ENCODE data around the gene PON3. TPM values are rescaled to one million over a fixed set of nuclear protein-coding genes. Genes with fewer than 3 reads are reported as not detected.

PON3 gene
- total RNA-seq, 2 donors from 2014 or later: 3.0 to 3.5 TPM

Other genes with a start within 250 kb of the PON3 start
- gene PON1, start 71.8 kb downstream of the PON3 start, total RNA-seq: not detected
- 10 to 100 TPM; 89.8 to 99.4 TPM for gene PON2, start 38.7 kb upstream of the PON3 start, total RNA-seq
- gene ASB4, start 89.6 kb upstream of the PON3 start, total RNA-seq: under 1 TPM; 0.15 to 0.32 TPM
- gene PDK4, start 200.1 kb upstream of the PON3 start, total RNA-seq: 10 to 100 TPM; 11.1 to 27.6 TPM

All from colonic mucosa (tissue), 2 donors.